SK-N-SH treated with all-trans-retinoic acid at 6 μM for 48 hours (cell line): Measurements from ENCODE around the gene PLCB1.

ENCODE experiments used
- CREB5 ChIP-seq: fragments of 250-450 bp; sonication (Bioruptor Pico); IDR thresholded peaks from 2 replicates; pipeline ENCODE4 v1.5.1; 2020; ENCODE audit warnings: low read depth, mild to moderate bottlenecking, moderate library complexity
- ISL1 ChIP-seq: fragments of 250-450 bp; sonication (Bioruptor Pico); IDR thresholded peaks from 2 replicates; pipeline ENCODE4 v2.1.2; 2022; ENCODE audit warnings: mild to moderate bottlenecking, moderate library complexity
- POU6F1 ChIP-seq: fragments of 250-450 bp; sonication (Bioruptor Pico); IDR thresholded peaks from 2 replicates; pipeline ENCODE4 v1.8.0; 2021; ENCODE audit warnings: low read depth, mild to moderate bottlenecking, moderate library complexity, borderline replicate concordance
- ZFP3 ChIP-seq: fragments of 250-450 bp; sonication (Bioruptor Pico); IDR thresholded peaks from 2 replicates; pipeline ENCODE4 v1.5.0; 2020; ENCODE audit warnings: mild to moderate bottlenecking, moderate library complexity
- ZNF70 ChIP-seq: fragments of 450-650 bp; formaldehyde crosslinking; IDR thresholded peaks from 2 replicates; pipeline ENCODE4 v1.5.0; 2020; ENCODE audit warnings: mild to moderate bottlenecking, moderate library complexity
- ZNF8 ChIP-seq: fragments of 450-650 bp; formaldehyde crosslinking; IDR thresholded peaks from 2 replicates; pipeline ENCODE4 v1.5.0; 2020; ENCODE audit warnings: mild to moderate bottlenecking, moderate library complexity

GRCh38 chr20:8744228-8744844, 612.3 kb downstream of the PLCB1 start:
- TF ChIP-seq POU6F1 (CRISPR knock-in tag) (no peak), ISL1 (no peak), ZNF8 (CRISPR knock-in tag) (no peak), ZNF70 (CRISPR knock-in tag) (no peak), ZFP3 (CRISPR knock-in tag) (no peak), CREB5 (CRISPR knock-in tag) (no peak)
